Skeletal muscle cell (primary cell): ENCODE data around the gene CCNB3.

Experiments
- DNase-seq: peaks from one replicate; pipeline ENCODE4 v3.0.0-alpha.2; 2010; ENCODE audit warnings: low read depth
- H3K4me3 ChIP-seq: 2 replicates; pipeline ENCODE4 v1.5.1; 2011; ENCODE audit warnings: low read depth, mild to moderate bottlenecking, control low read depth, low read length, moderate library complexity

Gene CCNB3

DNA sequence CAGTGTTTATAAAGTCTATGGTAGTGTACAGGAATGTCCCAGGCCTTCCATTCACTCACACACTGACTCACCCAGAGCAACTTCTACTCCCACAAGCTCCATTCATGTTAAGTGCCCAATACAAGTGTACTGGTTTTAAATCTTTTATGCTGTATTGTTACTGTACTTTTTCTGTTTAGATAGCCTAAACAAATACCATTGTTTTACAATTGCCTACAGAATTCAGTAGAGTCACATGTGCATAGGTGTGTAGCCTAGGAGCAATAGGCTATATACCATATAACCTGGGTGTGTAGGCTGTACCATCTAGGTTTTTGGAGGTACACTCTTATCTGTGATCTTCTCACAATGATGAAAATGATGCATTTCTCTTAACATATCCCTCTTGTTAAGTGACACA is 139.4 kb downstream of the CCNB3 start:
- H3K4me3 ChIP-seq = no peak overlapping the region
- DNase-seq = no peak

DNA sequence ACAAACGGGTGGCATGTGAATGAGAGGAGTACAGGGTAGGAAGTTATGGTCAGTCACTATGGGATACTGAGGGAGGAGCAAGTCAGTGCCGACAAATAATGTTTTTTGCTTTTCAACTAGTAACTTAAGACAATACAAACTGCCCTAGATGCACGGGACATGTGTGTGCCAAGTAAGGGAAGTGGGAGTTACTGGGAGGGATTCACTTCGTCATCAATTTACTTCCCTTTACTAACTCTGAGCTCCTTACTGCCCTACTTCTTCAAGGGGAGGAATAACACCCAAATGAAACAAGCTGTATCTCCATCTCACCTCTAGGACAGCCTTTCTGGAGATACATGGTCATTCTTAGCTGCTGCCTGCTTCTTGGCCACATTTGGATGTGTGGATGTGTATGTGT is 168.4 kb downstream of the CCNB3 start:
- no peak overlapping the region for H3K4me3 ChIP-seq
- no peak for DNase-seq

GRCh38 chrX:50375481-50376267 is 171.1 kb downstream of the CCNB3 start:
- DNase-seq = no peak
- H3K4me3 ChIP-seq = no peak overlapping the region

GRCh38 chrX:50381729-50382415 is 177.3 kb downstream of the CCNB3 start:
- no peak for DNase-seq
- no peak overlapping the region for H3K4me3 ChIP-seq

- no peak for DNase-seq
- H3K4me3 ChIP-seq = no peak overlapping the region
Measured at GRCh38 chrX:50386520-50386919, 182.0 kb downstream of the CCNB3 start.

DNA sequence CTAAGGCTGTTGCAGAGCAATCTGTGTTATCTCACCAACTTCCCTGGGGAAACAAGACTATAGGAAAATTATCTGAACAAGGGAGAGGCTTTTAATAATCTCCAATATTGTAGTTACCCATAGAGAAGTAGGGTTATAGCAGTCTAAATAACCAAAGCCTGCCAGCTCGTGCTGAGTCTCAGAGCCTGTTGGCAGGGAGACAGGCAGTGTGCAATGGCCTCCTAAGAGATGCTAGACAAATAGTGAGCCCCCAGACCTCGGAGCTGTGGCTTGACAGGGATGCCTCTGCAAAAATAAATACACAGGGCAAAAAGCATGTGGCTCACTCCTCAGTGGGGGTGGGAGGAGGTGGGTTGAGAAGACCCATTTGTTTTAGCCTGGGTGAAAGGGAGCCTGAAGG is 189.3 kb downstream of the CCNB3 start:
- H3K4me3 ChIP-seq = no peak overlapping the region
- no peak for DNase-seq
